HL-60 (cell line): ENCODE data around the gene TMIGD2.

Experiments used
- DNase-seq, 2 experiments: peaks; one replicate each; pipeline ENCODE4 v3.0.0-alpha.2; 2010 to 2020; ENCODE audit warnings: low read depth in 1 of 2, low spot score in 1 of 2
- H3K27ac ChIP-seq: fragments of 250-450 bp; sonication (Bioruptor Pico); replicated peaks from 2 replicates; pipeline ENCODE4 v1.5.1; 2020; ENCODE audit warnings: mild to moderate bottlenecking, moderate library complexity
- H3K27me3 ChIP-seq: fragments of 250-450 bp; sonication (Bioruptor Pico); 2 replicates; pipeline ENCODE4 v1.5.1; 2021; ENCODE audit warnings: mild to moderate bottlenecking, moderate library complexity; ENCODE audit not compliant: insufficient read depth, poor library complexity, severe bottlenecking
- H3K4me3 ChIP-seq: replicated peaks from 2 replicates; pipeline ENCODE4 v1.5.1; 2011; ENCODE audit warnings: mild to moderate bottlenecking, control low read depth, low read length; ENCODE audit not compliant: insufficient read depth
- GABPA ChIP-seq: IDR thresholded peaks from 2 replicates; pipeline ENCODE4 v1.6.1; 2012; ENCODE audit warnings: low read depth
- POLR2AphosphoS5 ChIP-seq: IDR thresholded peaks from 2 replicates; pipeline ENCODE4 v1.6.1; 2012; ENCODE audit warnings: low read depth
- SPI1 ChIP-seq: IDR thresholded peaks from 2 replicates; pipeline ENCODE4 v1.6.1; 2012; ENCODE audit warnings: low read depth, mild to moderate bottlenecking, borderline replicate concordance
- TF ChIP-seq, protein P1 (sequence below): IDR thresholded peaks from 2 replicates; pipeline ENCODE4 v1.6.1; 2012; ENCODE audit warnings: low read depth; ENCODE audit not compliant: insufficient replicate concordance
- TF ChIP-seq, protein P2 (sequence below): IDR thresholded peaks from one replicate; pipeline ENCODE4 v1.5.1; 2011; ENCODE audit warnings: low read length, control low read depth, inconsistent platforms; ENCODE audit not compliant: insufficient read depth

Gene TMIGD2

DNA sequence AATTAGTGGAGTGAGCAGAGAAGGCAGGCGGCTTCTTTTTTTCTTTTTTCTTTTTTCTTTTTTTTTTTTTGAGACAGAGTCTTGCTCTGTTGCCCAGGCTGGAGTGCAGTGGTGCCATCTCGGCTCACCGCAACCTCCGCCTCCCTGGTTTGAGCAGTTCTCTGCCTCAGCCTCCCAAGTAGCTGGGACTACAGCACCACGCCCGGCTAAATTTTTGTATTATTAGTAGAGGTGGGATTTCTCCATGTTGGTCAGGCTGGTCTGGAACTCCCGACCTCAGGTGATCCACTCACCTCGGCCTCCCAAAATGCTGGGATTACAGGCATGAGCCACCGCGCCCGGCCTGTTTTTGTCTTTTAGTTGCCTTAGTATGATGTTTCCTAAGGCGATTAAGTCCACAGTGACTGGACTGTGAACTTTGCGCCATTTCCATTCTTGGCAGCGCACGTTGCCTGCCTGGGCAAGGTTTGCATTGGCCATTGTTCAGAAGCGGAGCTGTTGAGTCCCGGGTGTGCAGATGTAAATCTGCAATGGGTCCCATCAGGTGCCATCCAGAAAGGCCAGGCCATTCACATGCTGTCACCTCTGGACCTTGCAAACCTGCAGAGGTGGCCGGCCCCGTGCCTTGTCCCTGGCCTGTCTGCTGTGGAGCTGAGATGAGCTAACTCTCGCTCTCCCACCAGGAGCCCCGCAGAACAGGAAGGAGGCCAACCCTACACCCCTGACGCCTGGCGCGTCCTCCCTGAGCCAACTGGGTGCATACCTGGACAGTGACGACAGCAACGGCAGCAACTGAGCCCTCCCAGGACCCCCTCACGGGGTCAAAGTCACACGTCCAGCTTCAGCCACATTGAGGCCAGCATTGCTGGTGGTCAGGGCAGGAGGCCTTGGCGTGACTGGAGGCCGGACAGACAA, 34.0 kb downstream of the TMIGD2 start:
- no peak overlapping the region for H3K27ac ChIP-seq
- no peak for DNase-seq
- no peak overlapping the region for H3K4me3 ChIP-seq
- no peaks in the 10 kb centered on the region for H3K27me3 ChIP-seq
- TF ChIP-seq, protein P1, sequence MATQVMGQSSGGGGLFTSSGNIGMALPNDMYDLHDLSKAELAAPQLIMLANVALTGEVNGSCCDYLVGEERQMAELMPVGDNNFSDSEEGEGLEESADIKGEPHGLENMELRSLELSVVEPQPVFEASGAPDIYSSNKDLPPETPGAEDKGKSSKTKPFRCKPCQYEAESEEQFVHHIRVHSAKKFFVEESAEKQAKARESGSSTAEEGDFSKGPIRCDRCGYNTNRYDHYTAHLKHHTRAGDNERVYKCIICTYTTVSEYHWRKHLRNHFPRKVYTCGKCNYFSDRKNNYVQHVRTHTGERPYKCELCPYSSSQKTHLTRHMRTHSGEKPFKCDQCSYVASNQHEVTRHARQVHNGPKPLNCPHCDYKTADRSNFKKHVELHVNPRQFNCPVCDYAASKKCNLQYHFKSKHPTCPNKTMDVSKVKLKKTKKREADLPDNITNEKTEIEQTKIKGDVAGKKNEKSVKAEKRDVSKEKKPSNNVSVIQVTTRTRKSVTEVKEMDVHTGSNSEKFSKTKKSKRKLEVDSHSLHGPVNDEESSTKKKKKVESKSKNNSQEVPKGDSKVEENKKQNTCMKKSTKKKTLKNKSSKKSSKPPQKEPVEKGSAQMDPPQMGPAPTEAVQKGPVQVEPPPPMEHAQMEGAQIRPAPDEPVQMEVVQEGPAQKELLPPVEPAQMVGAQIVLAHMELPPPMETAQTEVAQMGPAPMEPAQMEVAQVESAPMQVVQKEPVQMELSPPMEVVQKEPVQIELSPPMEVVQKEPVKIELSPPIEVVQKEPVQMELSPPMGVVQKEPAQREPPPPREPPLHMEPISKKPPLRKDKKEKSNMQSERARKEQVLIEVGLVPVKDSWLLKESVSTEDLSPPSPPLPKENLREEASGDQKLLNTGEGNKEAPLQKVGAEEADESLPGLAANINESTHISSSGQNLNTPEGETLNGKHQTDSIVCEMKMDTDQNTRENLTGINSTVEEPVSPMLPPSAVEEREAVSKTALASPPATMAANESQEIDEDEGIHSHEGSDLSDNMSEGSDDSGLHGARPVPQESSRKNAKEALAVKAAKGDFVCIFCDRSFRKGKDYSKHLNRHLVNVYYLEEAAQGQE = no peak
- TF ChIP-seq, protein P2, sequence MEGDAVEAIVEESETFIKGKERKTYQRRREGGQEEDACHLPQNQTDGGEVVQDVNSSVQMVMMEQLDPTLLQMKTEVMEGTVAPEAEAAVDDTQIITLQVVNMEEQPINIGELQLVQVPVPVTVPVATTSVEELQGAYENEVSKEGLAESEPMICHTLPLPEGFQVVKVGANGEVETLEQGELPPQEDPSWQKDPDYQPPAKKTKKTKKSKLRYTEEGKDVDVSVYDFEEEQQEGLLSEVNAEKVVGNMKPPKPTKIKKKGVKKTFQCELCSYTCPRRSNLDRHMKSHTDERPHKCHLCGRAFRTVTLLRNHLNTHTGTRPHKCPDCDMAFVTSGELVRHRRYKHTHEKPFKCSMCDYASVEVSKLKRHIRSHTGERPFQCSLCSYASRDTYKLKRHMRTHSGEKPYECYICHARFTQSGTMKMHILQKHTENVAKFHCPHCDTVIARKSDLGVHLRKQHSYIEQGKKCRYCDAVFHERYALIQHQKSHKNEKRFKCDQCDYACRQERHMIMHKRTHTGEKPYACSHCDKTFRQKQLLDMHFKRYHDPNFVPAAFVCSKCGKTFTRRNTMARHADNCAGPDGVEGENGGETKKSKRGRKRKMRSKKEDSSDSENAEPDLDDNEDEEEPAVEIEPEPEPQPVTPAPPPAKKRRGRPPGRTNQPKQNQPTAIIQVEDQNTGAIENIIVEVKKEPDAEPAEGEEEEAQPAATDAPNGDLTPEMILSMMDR = no peak
- TF ChIP-seq GABPA = no peak
- TF ChIP-seq POLR2AphosphoS5 = no peak
- TF ChIP-seq SPI1 = no peak

DNA sequence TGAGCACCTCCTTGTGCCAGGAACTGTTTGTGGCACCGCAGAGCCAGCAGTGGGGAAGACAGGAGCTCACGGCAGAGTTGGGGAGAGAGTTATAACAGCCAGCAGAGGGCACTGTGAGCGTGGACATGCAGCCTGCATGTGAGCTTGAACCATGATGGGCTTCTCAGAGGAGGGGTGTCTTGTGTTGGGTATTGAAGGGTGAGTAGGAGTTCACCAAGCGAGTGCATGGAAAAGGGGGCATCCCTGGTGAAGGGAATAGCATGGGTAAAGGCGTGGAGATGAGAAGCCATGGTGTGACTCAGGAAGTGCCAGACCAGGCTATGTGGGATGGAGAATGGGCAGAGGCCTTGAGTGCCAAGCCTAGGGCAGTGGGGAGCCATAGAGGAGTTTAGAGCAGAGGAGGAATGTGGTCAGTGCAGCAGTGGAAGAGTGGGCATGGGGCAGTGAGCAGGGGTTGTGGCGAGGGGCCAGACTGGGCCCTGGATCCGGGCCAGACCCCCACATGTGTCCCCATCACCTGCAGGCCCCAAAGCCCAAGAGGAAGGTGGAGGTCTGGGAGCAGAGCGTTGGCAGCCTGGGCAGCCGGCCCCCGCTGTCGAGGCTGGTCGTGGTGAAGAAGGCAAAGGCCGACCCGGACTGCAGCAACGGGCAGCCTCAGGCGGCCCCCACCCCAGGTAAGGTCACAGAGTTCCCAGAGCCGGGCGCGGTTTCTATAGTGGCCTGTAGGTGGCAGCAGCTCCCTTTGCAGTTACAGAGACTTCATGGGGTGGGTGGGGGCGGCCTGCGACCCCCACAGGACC, 34.9 kb downstream of the TMIGD2 start:
- no peak for TF ChIP-seq SPI1
- TF ChIP-seq, protein P2 = peak; percentile 66
- no peak for TF ChIP-seq POLR2AphosphoS5
- Histone ChIP-seq H3K27ac (no peak overlapping the region), H3K4me3 (no peak overlapping the region), H3K27me3 (no peaks in the 10 kb centered on the region)
- DNase-seq = peak; percentile 61 to 73

DNA sequence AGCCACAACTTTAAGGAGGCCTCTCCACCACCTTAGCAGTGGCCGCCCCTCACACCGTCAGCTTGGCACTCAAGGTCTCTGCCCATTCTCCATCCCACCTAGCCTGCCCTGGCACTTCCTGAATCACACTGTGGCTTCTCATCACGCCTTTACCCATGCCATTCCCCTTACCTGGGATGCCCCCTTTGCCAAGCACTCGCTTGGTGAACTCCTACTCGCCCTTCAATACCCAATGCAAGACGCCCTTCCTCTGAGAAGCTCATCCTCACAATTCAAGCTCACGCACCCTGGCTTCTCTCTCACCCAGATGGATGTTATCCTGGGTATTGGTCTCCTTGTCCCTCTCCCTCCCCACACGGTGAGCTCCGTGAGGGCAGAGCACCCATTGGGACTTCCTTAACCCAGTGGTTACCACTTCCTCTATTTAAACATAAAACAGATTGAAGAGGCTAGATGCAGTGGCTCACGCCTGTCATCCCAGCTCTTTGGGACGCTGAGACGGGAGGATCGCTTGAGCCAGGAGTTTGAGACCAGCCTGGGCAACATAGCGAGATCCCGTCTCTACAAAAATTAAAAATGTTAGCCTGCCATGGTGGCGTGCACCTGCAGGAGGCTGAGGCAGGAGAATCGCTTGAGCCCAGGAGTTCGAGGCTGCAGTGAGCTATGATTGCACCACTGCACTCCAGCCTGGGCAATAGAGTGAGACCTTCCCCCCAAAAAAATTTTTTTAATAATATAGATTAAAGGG, 35.8 kb downstream of the TMIGD2 start:
- no peak overlapping the region for H3K4me3 ChIP-seq
- H3K27ac ChIP-seq = no peak overlapping the region
- H3K27me3 ChIP-seq = no peaks in the 10 kb centered on the region
- TF ChIP-seq, protein P2 = no peak
- TF ChIP-seq SPI1 (peak; percentile 95), POLR2AphosphoS5 (no peak)
- TF ChIP-seq, protein P1 = no peak
- DNase-seq = peak in 1 of 2 experiments; percentile 73
